Liver (tissue), 3 donors: Measurements from ENCODE around the gene RAB6D.
"Not testable (repeated sequence)": the region's sequence is repeated elsewhere in the genome, so short reads cannot be mapped to it uniquely, and the experiment has no call there.

Experiments
- FOXA1 ChIP-seq: IDR thresholded peaks from 2 replicates; pipeline ENCODE4 v1.6.1; 2016; ENCODE audit warnings: antibody characterized with exemption
- GABPA ChIP-seq, 2 donors: IDR thresholded peaks in 1 of 2; conservative IDR thresholded peaks in 1 of 2; 2 replicates each; pipeline ENCODE4 v1.6.1; 2016; ENCODE audit warnings: antibody characterized with exemption in 2 of 2, mild to moderate bottlenecking in 1 of 2, moderate library complexity in 1 of 2
- JUND ChIP-seq, 2 donors: IDR thresholded peaks; 2 replicates each; pipeline ENCODE4 v1.6.1; 2016; ENCODE audit warnings: antibody characterized with exemption in 2 of 2
- TAF1 ChIP-seq: conservative IDR thresholded peaks from 2 replicates; pipeline ENCODE4 v1.6.1; 2016; ENCODE audit warnings: antibody characterized with exemption, mild to moderate bottlenecking
- YY1 ChIP-seq: IDR thresholded peaks from 2 replicates; pipeline ENCODE4 v1.6.1; 2016; ENCODE audit warnings: antibody characterized with exemption, mild to moderate bottlenecking
- TF ChIP-seq, protein P1 (sequence below): IDR thresholded peaks from 2 replicates; pipeline ENCODE4 v1.6.1; 2016; ENCODE audit warnings: antibody characterized with exemption
- TF ChIP-seq, protein P2 (sequence below): fragments of 150-350 bp; IDR thresholded peaks from 2 replicates; pipeline ENCODE4 v1.5.1; 2017; ENCODE audit warnings: improper control_type of control experiment, low read depth, low read length; ENCODE audit not compliant: missing input control
- TF ChIP-seq, protein P3 (sequence below): IDR thresholded peaks from 2 replicates; pipeline ENCODE4 v1.6.1; 2016; ENCODE audit warnings: antibody characterized with exemption, mild to moderate bottlenecking
- TF ChIP-seq, protein P4 (sequence below): IDR thresholded peaks from 2 replicates; pipeline ENCODE4 v1.6.1; 2016; ENCODE audit warnings: antibody characterized with exemption
- donor health status: healthy.
- donor health status: healthy.

DNA sequence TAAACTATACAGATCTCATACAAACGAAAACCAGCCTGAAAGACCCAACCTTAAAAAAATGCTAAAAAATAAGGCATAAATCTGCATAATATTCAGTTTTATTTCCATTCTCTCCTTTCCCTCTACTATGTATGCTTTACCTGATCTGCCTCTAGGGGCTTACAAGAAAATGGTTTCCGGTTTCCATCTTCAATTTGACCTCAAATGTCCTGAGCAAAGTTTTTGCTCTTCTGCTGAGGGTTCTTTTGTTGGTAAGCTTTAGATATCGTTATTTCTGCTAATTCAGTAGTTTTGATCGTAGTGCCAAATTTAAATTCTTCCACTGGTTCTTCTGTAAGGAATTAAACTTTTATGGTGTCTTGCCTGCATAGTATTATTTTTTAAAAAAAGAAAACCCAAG, 2.2 kb downstream of the RAB6D start:
- TF ChIP-seq YY1; GABPA (IDR thresholded peaks at IDR 0.05 in 1 of 2, conservative IDR thresholded peaks at IDR 0.05 in 1 of 2); FOXA1; TAF1; JUND (IDR thresholded peaks at IDR 0.05): not testable (repeated sequence)
- TF ChIP-seq, protein P1, sequence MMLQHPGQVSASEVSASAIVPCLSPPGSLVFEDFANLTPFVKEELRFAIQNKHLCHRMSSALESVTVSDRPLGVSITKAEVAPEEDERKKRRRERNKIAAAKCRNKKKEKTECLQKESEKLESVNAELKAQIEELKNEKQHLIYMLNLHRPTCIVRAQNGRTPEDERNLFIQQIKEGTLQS: not testable (repeated sequence)
- TF ChIP-seq, protein P2, sequence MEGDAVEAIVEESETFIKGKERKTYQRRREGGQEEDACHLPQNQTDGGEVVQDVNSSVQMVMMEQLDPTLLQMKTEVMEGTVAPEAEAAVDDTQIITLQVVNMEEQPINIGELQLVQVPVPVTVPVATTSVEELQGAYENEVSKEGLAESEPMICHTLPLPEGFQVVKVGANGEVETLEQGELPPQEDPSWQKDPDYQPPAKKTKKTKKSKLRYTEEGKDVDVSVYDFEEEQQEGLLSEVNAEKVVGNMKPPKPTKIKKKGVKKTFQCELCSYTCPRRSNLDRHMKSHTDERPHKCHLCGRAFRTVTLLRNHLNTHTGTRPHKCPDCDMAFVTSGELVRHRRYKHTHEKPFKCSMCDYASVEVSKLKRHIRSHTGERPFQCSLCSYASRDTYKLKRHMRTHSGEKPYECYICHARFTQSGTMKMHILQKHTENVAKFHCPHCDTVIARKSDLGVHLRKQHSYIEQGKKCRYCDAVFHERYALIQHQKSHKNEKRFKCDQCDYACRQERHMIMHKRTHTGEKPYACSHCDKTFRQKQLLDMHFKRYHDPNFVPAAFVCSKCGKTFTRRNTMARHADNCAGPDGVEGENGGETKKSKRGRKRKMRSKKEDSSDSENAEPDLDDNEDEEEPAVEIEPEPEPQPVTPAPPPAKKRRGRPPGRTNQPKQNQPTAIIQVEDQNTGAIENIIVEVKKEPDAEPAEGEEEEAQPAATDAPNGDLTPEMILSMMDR: not testable (repeated sequence)
- TF ChIP-seq, protein P3, sequence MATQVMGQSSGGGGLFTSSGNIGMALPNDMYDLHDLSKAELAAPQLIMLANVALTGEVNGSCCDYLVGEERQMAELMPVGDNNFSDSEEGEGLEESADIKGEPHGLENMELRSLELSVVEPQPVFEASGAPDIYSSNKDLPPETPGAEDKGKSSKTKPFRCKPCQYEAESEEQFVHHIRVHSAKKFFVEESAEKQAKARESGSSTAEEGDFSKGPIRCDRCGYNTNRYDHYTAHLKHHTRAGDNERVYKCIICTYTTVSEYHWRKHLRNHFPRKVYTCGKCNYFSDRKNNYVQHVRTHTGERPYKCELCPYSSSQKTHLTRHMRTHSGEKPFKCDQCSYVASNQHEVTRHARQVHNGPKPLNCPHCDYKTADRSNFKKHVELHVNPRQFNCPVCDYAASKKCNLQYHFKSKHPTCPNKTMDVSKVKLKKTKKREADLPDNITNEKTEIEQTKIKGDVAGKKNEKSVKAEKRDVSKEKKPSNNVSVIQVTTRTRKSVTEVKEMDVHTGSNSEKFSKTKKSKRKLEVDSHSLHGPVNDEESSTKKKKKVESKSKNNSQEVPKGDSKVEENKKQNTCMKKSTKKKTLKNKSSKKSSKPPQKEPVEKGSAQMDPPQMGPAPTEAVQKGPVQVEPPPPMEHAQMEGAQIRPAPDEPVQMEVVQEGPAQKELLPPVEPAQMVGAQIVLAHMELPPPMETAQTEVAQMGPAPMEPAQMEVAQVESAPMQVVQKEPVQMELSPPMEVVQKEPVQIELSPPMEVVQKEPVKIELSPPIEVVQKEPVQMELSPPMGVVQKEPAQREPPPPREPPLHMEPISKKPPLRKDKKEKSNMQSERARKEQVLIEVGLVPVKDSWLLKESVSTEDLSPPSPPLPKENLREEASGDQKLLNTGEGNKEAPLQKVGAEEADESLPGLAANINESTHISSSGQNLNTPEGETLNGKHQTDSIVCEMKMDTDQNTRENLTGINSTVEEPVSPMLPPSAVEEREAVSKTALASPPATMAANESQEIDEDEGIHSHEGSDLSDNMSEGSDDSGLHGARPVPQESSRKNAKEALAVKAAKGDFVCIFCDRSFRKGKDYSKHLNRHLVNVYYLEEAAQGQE: not testable (repeated sequence)
- TF ChIP-seq, protein P4, sequence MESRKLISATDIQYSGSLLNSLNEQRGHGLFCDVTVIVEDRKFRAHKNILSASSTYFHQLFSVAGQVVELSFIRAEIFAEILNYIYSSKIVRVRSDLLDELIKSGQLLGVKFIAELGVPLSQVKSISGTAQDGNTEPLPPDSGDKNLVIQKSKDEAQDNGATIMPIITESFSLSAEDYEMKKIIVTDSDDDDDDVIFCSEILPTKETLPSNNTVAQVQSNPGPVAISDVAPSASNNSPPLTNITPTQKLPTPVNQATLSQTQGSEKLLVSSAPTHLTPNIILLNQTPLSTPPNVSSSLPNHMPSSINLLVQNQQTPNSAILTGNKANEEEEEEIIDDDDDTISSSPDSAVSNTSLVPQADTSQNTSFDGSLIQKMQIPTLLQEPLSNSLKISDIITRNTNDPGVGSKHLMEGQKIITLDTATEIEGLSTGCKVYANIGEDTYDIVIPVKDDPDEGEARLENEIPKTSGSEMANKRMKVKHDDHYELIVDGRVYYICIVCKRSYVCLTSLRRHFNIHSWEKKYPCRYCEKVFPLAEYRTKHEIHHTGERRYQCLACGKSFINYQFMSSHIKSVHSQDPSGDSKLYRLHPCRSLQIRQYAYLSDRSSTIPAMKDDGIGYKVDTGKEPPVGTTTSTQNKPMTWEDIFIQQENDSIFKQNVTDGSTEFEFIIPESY: not testable (repeated sequence)
